Astrocyte of the cerebellum (primary cell): ENCODE data around the gene TMC6.

Experiments used
- DNase-seq: peaks from one replicate; pipeline ENCODE4 v3.0.0-alpha.2; 2011; ENCODE audit warnings: low read depth
- H3K4me3 ChIP-seq: 2 replicates; pipeline ENCODE4 v1.5.1; 2011; ENCODE audit warnings: mild to moderate bottlenecking, low read depth, low read length, moderate library complexity
- CTCF ChIP-seq: IDR thresholded peaks from 2 replicates; pipeline ENCODE4 v1.5.1; 2012; ENCODE audit warnings: low read length, low read depth, moderate library complexity, mild to moderate bottlenecking; ENCODE audit errors: missing control alignments
- in situ Hi-C: cut with HindIII; loops from 2 replicates; pipeline ENCODE4 v1.10.0; 2017; ENCODE audit warnings: low sequenced_read_pairs

TMC6 gene

GRCh38 chr17:78133179-78133951 is 4.8 kb upstream of the TMC6 start:
- in situ Hi-C loops, result no loop called here
- no peak for TF ChIP-seq CTCF
- H3K4me3 ChIP-seq, result no peak overlapping the region
- no peak for DNase-seq

- no peak for DNase-seq
- no peak for TF ChIP-seq CTCF
- in situ Hi-C loops, result no loop called here
- H3K4me3 ChIP-seq, result no peak overlapping the region
These were observed 4.2 kb upstream of the TMC6 start for GRCh38 chr17:78132767-78133178.

GRCh38 chr17:78132084-78132676 is 3.6 kb upstream of the TMC6 start:
- no peak for DNase-seq

GRCh38 chr17:78131172-78132083 is 2.9 kb upstream of the TMC6 start:
- no peak for TF ChIP-seq CTCF
- in situ Hi-C loops, result no loop called here
- DNase-seq, result no peak
- no peak overlapping the region for H3K4me3 ChIP-seq

More at GRCh38 chr17:78132084-78132676, 3.6 kb upstream of the TMC6 start:
- in situ Hi-C loops, result no loop called here
- no peak for TF ChIP-seq CTCF
- H3K4me3 ChIP-seq, result no peak overlapping the region

- in situ Hi-C loops, result no loop called here
- DNase-seq, result no peak
- H3K4me3 ChIP-seq, result no peak within 1 kb of the TSS
- no peak for TF ChIP-seq CTCF
These were observed 2.0 kb upstream of the TMC6 start, which contains the start of gene TMC8 for GRCh38 chr17:78130437-78131101. TSS of gene TMC8 (plus strand) at chr17:78130771. CDS start at chr17:78131589, 818 bp downstream.

GRCh38 chr17:78130090-78130436 is 1.5 kb upstream of the TMC6 start:
- in situ Hi-C loops, result no loop called here
- H3K4me3 ChIP-seq, result no peak overlapping the region
- TF ChIP-seq CTCF, result no peak
- DNase-seq, result no peak
